Activated CD4-positive, alpha-beta T cell treated with anti-CD3 and anti-CD28 coated beads for 1 hour (primary cell): Measurements from ENCODE around the gene NDEL1.

Experiments used
- DNase-seq: peaks from one replicate; pipeline ENCODE4 v3.0.0-alpha.2; 2020

The NDEL1 gene

GRCh38 chr17:8506145-8506544 is 70.5 kb downstream of the NDEL1 start:
- DNase-seq, result no peak

GRCh38 chr17:8514801-8515200 is 79.1 kb downstream of the NDEL1 start:
- no peak for DNase-seq
